Colonic mucosa (tissue), 4 donors: ENCODE measurements around the gene USH1G. TPM values are rescaled to one million over a fixed set of nuclear protein-coding genes. Genes with fewer than 3 reads are reported as not detected.

ENCODE experiments used
- DNase-seq: peaks from one replicate; pipeline ENCODE4 v3.0.0-alpha.2; 2020
- H3K27ac ChIP-seq: fragments of 200-600 bp; one replicate; pipeline ENCODE4 v1.8.0; 2021
- H3K27me3 ChIP-seq: fragments of 200-600 bp; one replicate; pipeline ENCODE4 v1.8.0; 2021
- H3K36me3 ChIP-seq: fragments of 200-600 bp; one replicate; pipeline ENCODE4 v1.8.0; 2021
- H3K4me1 ChIP-seq: fragments of 200-600 bp; one replicate; pipeline ENCODE4 v1.8.0; 2021; ENCODE audit warnings: mild to moderate bottlenecking
- H3K4me3 ChIP-seq: fragments of 200-600 bp; one replicate; pipeline ENCODE4 v1.8.0; 2021
- H3K9ac ChIP-seq, 2 donors: one replicate each; pipeline ENCODE4 v1.7.0; 2013; ENCODE audit warnings: control low read depth in 2 of 2, low read depth in 2 of 2, low read length in 2 of 2
- H3K9me3 ChIP-seq: fragments of 200-600 bp; one replicate; pipeline ENCODE4 v1.8.0; 2021
- CTCF ChIP-seq: fragments of 200-600 bp; IDR thresholded peaks from one replicate; pipeline ENCODE4 v1.8.0; 2022; ENCODE audit warnings: antibody characterized with exemption, mild to moderate bottlenecking
- intact Hi-C: fragments of 100-400 bp; cut with DNase I; formaldehyde crosslinking; loops from one replicate; pipeline ENCODE4 v1.14.1; 2022
- total RNA-seq, 2 donors: library from RNA; stranded (reverse); fragmentation: NEBNext Ultra II Directional in 1 of 2; extraction: Animal tissue kit (Norgen Biotek cat#: 25700) in 1 of 2; gene quantifications; one replicate each; pipeline ENCODE4 v1.2.1, GENCODE V29; 2021
- donor health status: healthy.
- donor health status: DM: no; HTN: no; CAD: no.
- donor health status: DM: no; HTN: no; CAD: no.

USH1G gene
- total RNA-seq, 2 donors from 2014 or later, result 0.05 TPM; not detected in 1

GRCh38 chr17:74922172-74922571 lies 883 bp downstream of the USH1G start:
- H3K9me3 ChIP-seq, result no peaks in the 10 kb centered on the region
- H3K36me3 ChIP-seq, result no peaks in the 10 kb centered on the region
- H3K27ac ChIP-seq, result no peak overlapping the region
- intact Hi-C loops, result no loop called here
- peaks cover 12% of the 10 kb centered on the region for H3K4me1 ChIP-seq
- H3K4me3 ChIP-seq, result no peak overlapping the region
- no peak for DNase-seq
- H3K9ac ChIP-seq, result no peak overlapping the region
- H3K27me3 ChIP-seq, result peaks cover 68% of the 10 kb centered on the region
- TF ChIP-seq CTCF, result no peak

DNA sequence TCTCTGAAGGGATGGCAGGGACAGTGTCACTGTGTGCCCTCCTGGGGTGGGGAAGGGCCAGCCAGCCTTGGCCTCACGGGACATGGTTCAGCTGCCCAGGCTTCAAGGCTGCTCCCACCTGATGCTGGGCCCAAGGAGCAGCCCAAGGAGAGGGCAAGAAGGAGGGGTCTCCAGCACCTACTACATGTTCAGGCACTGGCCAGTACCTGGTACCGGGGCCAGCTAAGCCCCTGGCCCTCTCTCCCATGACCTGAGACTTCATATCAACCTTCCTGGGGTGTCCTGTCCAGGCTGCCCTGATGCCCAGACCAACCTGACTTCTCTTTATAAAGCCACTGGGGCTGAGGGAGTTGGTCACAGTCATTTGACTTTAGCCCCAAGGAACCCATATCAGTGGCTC lies 1.3 kb downstream of the USH1G start:
- H3K36me3 ChIP-seq, result no peaks in the 10 kb centered on the region
- no peaks in the 10 kb centered on the region for H3K9me3 ChIP-seq
- no peak overlapping the region for H3K4me3 ChIP-seq
- H3K27me3 ChIP-seq, result peaks cover 65% of the 10 kb centered on the region
- H3K9ac ChIP-seq, result no peak overlapping the region
- no peak for DNase-seq
- no peak overlapping the region for H3K27ac ChIP-seq
- H3K4me1 ChIP-seq, result peaks cover 12% of the 10 kb centered on the region
- intact Hi-C loops, result no loop called here
- TF ChIP-seq CTCF, result no peak

GRCh38 chr17:74921026-74921681 lies 1.9 kb downstream of the USH1G start:
- Histone ChIP-seq H3K27me3 (peaks cover 63% of the 10 kb centered on the region), H3K9me3 (no peaks in the 10 kb centered on the region), H3K4me3 (no peak overlapping the region), H3K4me1 (peaks cover 12% of the 10 kb centered on the region), H3K27ac (no peak overlapping the region), H3K9ac (no peak overlapping the region), H3K36me3 (no peaks in the 10 kb centered on the region)
- DNase-seq, result no peak
- intact Hi-C loops, result no loop called here
- no peak for TF ChIP-seq CTCF

DNA sequence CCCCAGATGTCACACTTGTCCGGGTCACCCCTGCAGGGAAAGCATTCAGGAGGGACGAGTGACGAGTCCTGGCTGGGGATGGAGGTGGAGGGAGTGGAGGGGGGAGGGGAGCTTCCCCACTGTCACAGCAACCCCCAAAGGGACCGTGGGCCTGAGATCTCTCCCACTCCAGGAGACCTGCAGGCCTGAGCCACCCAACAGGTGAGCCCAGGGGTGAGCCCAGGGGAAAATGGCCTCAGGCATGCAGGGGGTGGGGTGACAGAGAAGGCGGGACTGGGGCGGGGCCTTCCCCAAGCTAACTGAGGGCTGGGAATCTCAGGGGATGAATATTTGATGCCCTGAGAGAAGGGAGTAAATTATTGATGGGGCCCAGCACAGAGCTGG lies 2.4 kb downstream of the USH1G start:
- no peak for DNase-seq
- H3K27ac ChIP-seq, result no peak overlapping the region
- H3K4me3 ChIP-seq, result no peak overlapping the region
- no peak overlapping the region for H3K9ac ChIP-seq
- no peaks in the 10 kb centered on the region for H3K36me3 ChIP-seq
- H3K27me3 ChIP-seq, result peaks cover 58% of the 10 kb centered on the region
- TF ChIP-seq CTCF, result no peak
- intact Hi-C loops, result no loop called here
- no peaks in the 10 kb centered on the region for H3K9me3 ChIP-seq
- H3K4me1 ChIP-seq, result peaks cover 12% of the 10 kb centered on the region

DNA sequence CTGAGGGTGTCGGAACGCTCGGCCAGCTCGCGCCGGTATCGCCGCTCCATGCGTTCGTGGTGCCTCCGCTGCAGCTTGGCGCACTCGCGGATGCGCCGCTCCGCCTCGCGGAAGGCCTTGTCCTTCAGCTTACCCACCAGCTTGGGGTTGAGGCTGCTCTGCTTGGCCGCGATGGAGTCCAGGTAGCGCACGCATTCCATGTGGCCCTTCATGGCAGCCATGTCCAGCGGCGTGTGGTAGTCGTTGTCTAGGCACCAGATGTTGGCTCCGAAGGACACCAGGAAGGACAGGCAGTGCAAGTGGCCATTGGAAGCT lies 2.8 kb downstream of the USH1G start:
- no peaks in the 10 kb centered on the region for H3K36me3 ChIP-seq
- DNase-seq, result no peak
- no peak overlapping the region for H3K27ac ChIP-seq
- no peaks in the 10 kb centered on the region for H3K9me3 ChIP-seq
- intact Hi-C loops, result no loop called here
- no peak overlapping the region for H3K4me3 ChIP-seq
- H3K27me3 ChIP-seq, result peaks cover 57% of the 10 kb centered on the region
- TF ChIP-seq CTCF, result no peak
- H3K4me1 ChIP-seq, result peaks cover 12% of the 10 kb centered on the region
- no peak overlapping the region for H3K9ac ChIP-seq
